Tibial nerve (tissue), 3 donors: ENCODE measurements around the gene WIPF3.

Experiments
- CTCF ChIP-seq, 5 experiments: fragments of 200-600 bp in 3 of 5; fragments of 450-650 bp in 2 of 5; sonication (generic) in 3 of 5; IDR thresholded peaks; one replicate each; pipeline ENCODE4 v1.5.1; 2016 to 2019; ENCODE audit warnings: antibody characterized with exemption in 5 of 5, mild to moderate bottlenecking in 3 of 5, moderate library complexity in 2 of 5
- POLR2A ChIP-seq, 2 donors: fragments of 450-650 bp; IDR thresholded peaks; one replicate each; pipeline ENCODE4 v1.6.1; 2017; ENCODE audit warnings: antibody characterized with exemption in 2 of 2, mild to moderate bottlenecking in 2 of 2, moderate library complexity in 2 of 2

GRCh38 chr7:29883462-29884398 lies 77.4 kb downstream of the WIPF3 start:
- TF ChIP-seq POLR2A (IDR thresholded peaks at IDR 0.05), result no peak
- TF ChIP-seq CTCF (IDR thresholded peaks at IDR 0.05), result no peak
